ENCODE data around the gene TECPR2.

GRCh38 chr14:102479777-102480176, 117.0 kb downstream of the TECPR2 start:
- TF ChIP-seq CTCF (IDR thresholded peaks at IDR 0.05) (no peak), POLR2A (IDR thresholded peaks at IDR 0.05) (no peak)

Data from body of pancreas (tissue), 4 donors.